GM12878 (cell line): Measurements from ENCODE around the gene PITPNC1. TPM values are rescaled to one million over a fixed set of nuclear protein-coding genes. Genes with fewer than 3 reads are reported as not detected.

ENCODE experiments used
- BCL3 ChIP-seq: IDR thresholded peaks from 2 replicates; pipeline ENCODE4 v1.6.1; 2011; ENCODE audit warnings: borderline replicate concordance, low read depth, mild to moderate bottlenecking, moderate library complexity, low read length; ENCODE audit not compliant: insufficient read depth, poor library complexity, severe bottlenecking
- CEBPB ChIP-seq, 2 experiments: fragments of 150-350 bp in 1 of 2; IDR thresholded peaks; 2 replicates each; pipeline ENCODE4 v1.6.1; 2012 to 2014; ENCODE audit warnings: low read depth in 2 of 2, low read length in 2 of 2, borderline replicate concordance in 1 of 2, inconsistent platforms in 1 of 2
- CREM ChIP-seq: IDR thresholded peaks from 2 replicates; pipeline ENCODE4 v1.6.1; 2014; ENCODE audit warnings: antibody characterized with exemption, low read depth
- EED ChIP-seq: sonication (generic); IDR thresholded peaks from 2 replicates; pipeline ENCODE4 v1.6.1; 2016; ENCODE audit warnings: antibody characterized with exemption, low read depth
- EGR1 ChIP-seq, 2 experiments: IDR thresholded peaks; 1 replicate in 1 of 2; 2 replicates in 1 of 2; pipeline ENCODE4 v1.6.1; 2011 to 2012; ENCODE audit warnings: low read depth in 2 of 2, low read length in 2 of 2, borderline replicate concordance in 1 of 2, mild to moderate bottlenecking in 1 of 2, moderate library complexity in 1 of 2
- ELK1 ChIP-seq: IDR thresholded peaks from 2 replicates; pipeline ENCODE4 v1.6.1; 2012; ENCODE audit warnings: low read depth, low read length, improper control_type of control experiment
- HSF1 ChIP-seq: fragments of 150-350 bp; IDR thresholded peaks from 2 replicates; pipeline ENCODE4 v1.6.1; 2014; ENCODE audit warnings: mild to moderate bottlenecking, low read depth, low read length
- JUNB ChIP-seq: IDR thresholded peaks from 2 replicates; pipeline ENCODE4 v1.6.1; 2016; ENCODE audit warnings: antibody characterized with exemption, mild to moderate bottlenecking
- KLF5 ChIP-seq: fragments of 450-650 bp; IDR thresholded peaks from 2 replicates; pipeline ENCODE4 v1.6.1; 2014; ENCODE audit warnings: mild to moderate bottlenecking; ENCODE audit not compliant: partially characterized antibody
- MYC ChIP-seq: IDR thresholded peaks from 2 replicates; pipeline ENCODE4 v1.6.1; 2011; ENCODE audit warnings: mild to moderate bottlenecking, low read length, moderate library complexity, inconsistent platforms; ENCODE audit not compliant: insufficient read depth, insufficient replicate concordance, insufficient read length, severe bottlenecking
- NR2C1 ChIP-seq: fragments of 450-650 bp; IDR thresholded peaks from 2 replicates; pipeline ENCODE4 v1.6.1; 2017; ENCODE audit warnings: antibody characterized with exemption, mild to moderate bottlenecking, moderate library complexity
- POLR2AphosphoS2 ChIP-seq: IDR thresholded peaks from 2 replicates; pipeline ENCODE4 v1.6.1; 2011; ENCODE audit warnings: low read depth, mild to moderate bottlenecking, low read length, improper control_type of control experiment, moderate library complexity
- PRDM15 ChIP-seq: fragments of 450-650 bp; formaldehyde crosslinking; IDR thresholded peaks from 2 replicates; pipeline ENCODE4 v1.4.0; 2020; ENCODE audit warnings: mild to moderate bottlenecking, moderate library complexity
- RAD21 ChIP-seq: IDR thresholded peaks from 2 replicates; pipeline ENCODE4 v1.6.1; 2011; ENCODE audit warnings: mild to moderate bottlenecking, low read depth, low read length, moderate library complexity; ENCODE audit not compliant: insufficient read depth
- RB1 ChIP-seq: fragments of 450-650 bp; formaldehyde crosslinking; IDR thresholded peaks from 2 replicates; pipeline ENCODE4 v1.6.1; 2017; ENCODE audit warnings: mild to moderate bottlenecking, borderline replicate concordance
- RCOR1 ChIP-seq: conservative IDR thresholded peaks from 2 replicates; pipeline ENCODE4 v1.6.1; 2012; ENCODE audit warnings: low read depth, low read length, improper control_type of control experiment
- SMAD5 ChIP-seq: IDR thresholded peaks from 2 replicates; pipeline ENCODE4 v1.6.1; 2016; ENCODE audit warnings: antibody characterized with exemption, low read depth
- SREBF1 ChIP-seq: IDR thresholded peaks from 2 replicates; pipeline ENCODE4 v1.6.1; 2012; ENCODE audit warnings: mild to moderate bottlenecking, low read length
- STAT1 ChIP-seq: fragments of 450-650 bp; conservative IDR thresholded peaks from 2 replicates; pipeline ENCODE4 v1.6.1; 2014; ENCODE audit warnings: antibody characterized with exemption, mild to moderate bottlenecking
- SUPT20H ChIP-seq: IDR thresholded peaks from 2 replicates; pipeline ENCODE4 v1.6.1; 2011; ENCODE audit warnings: low read depth, mild to moderate bottlenecking, low read length, moderate library complexity, borderline replicate concordance; ENCODE audit not compliant: control insufficient read depth
- YBX1 ChIP-seq: fragments of 450-650 bp; IDR thresholded peaks from 2 replicates; pipeline ENCODE4 v1.6.1; 2016; ENCODE audit warnings: antibody characterized with exemption
- ZNF384 ChIP-seq: IDR thresholded peaks from 2 replicates; pipeline ENCODE4 v1.6.1; 2012; ENCODE audit warnings: low read depth, mild to moderate bottlenecking, low read length, improper control_type of control experiment, borderline replicate concordance
- ZSCAN29 ChIP-seq: fragments of 450-650 bp; IDR thresholded peaks from 2 replicates; pipeline ENCODE4 v1.6.1; 2017; ENCODE audit warnings: mild to moderate bottlenecking, moderate library complexity
- polyA plus RNA-seq, 11 experiments: library from polyadenylated mRNA; depleted of rRNA in 4 of 11; unstranded in 6 of 11; stranded (reverse) in 5 of 11; fragments of >200 nt; fragmentation: Nextera tagmentation in 4 of 11; fragmentation: Illumina TruSeq in 1 of 11; extraction: Ambion mirVana in 4 of 11; extraction: Trizol in 1 of 11; gene quantifications; 1 replicate in 1 of 11; 2 replicates in 10 of 11; pipeline versions ENCODE4 v1.2.1 to v1.2.3, GENCODE V29; 2011 to 2016; ENCODE audit warnings: inconsistent platforms in 2 of 11, missing spikeins in 2 of 11, low read depth in 1 of 11
- total RNA-seq, 4 experiments: library from RNA; depleted of rRNA in 3 of 4; stranded (reverse); fragments of >200 nt in 3 of 4; fragmentation: Illumina TruSeq in 1 of 4; extraction: Trizol in 1 of 4; gene quantifications; 2 replicates each; pipeline versions ENCODE4 v1.2.1 to v1.2.3, GENCODE V29; 2013 to 2021

PITPNC1 gene
- total and polyA plus RNA-seq, 10 of the 15 experiments (the other 5 are each of a cell fraction or from before 2014, with no cell fraction given) = 12.2 to 62.4 (median 47.3) TPM

GRCh38 chr17:67390646-67391361 lies 13.7 kb downstream of the PITPNC1 start (continued):
- TF ChIP-seq RCOR1 (0 out of 2 replicates have a peak, but pooled peaks have one; percentile 26), SMAD5 (no peak), HSF1 (no peak), EED (peak; percentile 89), STAT1 (no peak), ZNF384 (no peak), POLR2AphosphoS2 (no peak), ZSCAN29 (no peak), BCL3 (peak; percentile 82), RAD21 (peak; percentile 9; the same call in 1 of the 2 replicates), KLF5 (peak; percentile 22), EGR1 (IDR thresholded peaks at IDR 0.05; ENCODE audit: borderline replicate concordance in 1 of 2, low read depth in 2 of 2, low read length in 2 of 2) (0 out of 3 replicates have a peak, but pooled peaks of 1 of the 2 experiments have one; percentile 34), MYC (no peak), CREM (peak; percentile 86), RB1 (no peak), JUNB (peak; percentile 96), SUPT20H (no peak), ELK1 (no peak), SREBF1 (no peak), PRDM15 (no peak), YBX1 (no peak), NR2C1 (no peak), CEBPB (IDR thresholded peaks at IDR 0.05; ENCODE audit: borderline replicate concordance in 1 of 2, low read depth in 2 of 2, low read length in 2 of 2) (no peak)
